Measurements from ENCODE around the gene KRTAP12-1. TPM values are rescaled to one million over a fixed set of nuclear protein-coding genes. Genes with fewer than 3 reads are reported as not detected.

Gene KRTAP12-1
- total RNA-seq, 1 donor: not detected

DNA sequence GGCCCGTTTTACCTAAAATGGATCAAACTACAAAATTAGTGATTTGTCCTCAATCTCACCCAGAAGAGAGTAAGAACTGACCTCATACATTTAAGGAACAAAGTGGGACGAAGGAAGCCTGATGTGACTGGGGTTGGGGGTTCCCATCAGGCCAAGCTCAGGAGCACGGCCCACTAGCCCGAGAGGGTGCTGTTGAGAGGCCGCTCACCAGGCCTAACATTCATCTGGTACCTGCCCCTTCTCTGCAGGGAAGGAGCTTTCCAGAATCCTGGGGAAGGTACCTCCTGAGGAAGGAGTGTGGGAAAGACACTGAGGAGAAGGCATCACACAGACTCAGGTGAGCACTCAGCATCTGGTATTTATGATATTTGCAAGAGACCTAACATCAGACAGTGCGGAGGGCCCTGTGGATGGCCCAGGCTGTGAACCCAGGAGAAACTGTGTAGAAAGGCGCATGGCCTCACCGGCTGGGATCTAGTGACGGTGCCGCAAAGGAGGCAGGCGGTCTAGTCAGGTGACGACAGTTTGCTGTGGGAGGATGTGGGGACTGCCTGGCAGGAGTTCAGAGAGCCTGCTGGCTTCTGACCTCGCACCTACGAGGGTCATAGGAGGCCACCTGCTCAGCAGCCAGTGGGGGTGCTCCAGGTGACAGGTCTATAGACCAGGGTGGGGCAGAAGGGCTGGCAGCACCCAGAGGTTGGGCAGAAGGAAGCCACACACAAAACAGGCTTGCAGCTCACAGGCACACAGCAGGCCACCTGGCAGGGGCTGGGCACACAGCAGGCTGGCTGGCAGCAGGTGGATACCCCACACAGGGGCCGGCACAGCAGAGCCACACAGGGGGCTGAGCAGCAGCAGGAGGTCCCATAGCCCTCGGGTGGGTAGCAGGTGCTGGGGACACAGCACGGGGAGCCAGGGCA lies 28.0 kb downstream of the KRTAP12-1 start:
- Histone ChIP-seq H3K4me2 (ENCODE audit: insufficient read depth, low read length) (no peak overlapping the region), H3K4me3 (ENCODE audit: insufficient read depth, low read length) (no peak overlapping the region), H3K36me3 (ENCODE audit: insufficient read depth, low read length) (no peaks in the 10 kb centered on the region), H3K79me2 (ENCODE audit: insufficient read depth, low read length) (no peaks in the 10 kb centered on the region), H3K27ac (ENCODE audit: low read depth, low read length) (no peak overlapping the region), H4K20me1 (ENCODE audit: insufficient read depth, low read length) (no peaks in the 10 kb centered on the region), H2AFZ (ENCODE audit: low read length) (no peak overlapping the region), H3K9me3 (ENCODE audit: low read depth, low read length) (no peaks in the 10 kb centered on the region), H3K4me1 (ENCODE audit: insufficient read depth, low read length) (no peaks in the 10 kb centered on the region), H3K27me3 (ENCODE audit: insufficient read depth, low read length) (no peaks in the 10 kb centered on the region)
- TF ChIP-seq, protein P1, sequence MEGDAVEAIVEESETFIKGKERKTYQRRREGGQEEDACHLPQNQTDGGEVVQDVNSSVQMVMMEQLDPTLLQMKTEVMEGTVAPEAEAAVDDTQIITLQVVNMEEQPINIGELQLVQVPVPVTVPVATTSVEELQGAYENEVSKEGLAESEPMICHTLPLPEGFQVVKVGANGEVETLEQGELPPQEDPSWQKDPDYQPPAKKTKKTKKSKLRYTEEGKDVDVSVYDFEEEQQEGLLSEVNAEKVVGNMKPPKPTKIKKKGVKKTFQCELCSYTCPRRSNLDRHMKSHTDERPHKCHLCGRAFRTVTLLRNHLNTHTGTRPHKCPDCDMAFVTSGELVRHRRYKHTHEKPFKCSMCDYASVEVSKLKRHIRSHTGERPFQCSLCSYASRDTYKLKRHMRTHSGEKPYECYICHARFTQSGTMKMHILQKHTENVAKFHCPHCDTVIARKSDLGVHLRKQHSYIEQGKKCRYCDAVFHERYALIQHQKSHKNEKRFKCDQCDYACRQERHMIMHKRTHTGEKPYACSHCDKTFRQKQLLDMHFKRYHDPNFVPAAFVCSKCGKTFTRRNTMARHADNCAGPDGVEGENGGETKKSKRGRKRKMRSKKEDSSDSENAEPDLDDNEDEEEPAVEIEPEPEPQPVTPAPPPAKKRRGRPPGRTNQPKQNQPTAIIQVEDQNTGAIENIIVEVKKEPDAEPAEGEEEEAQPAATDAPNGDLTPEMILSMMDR (IDR thresholded peaks at IDR 0.05; ENCODE audit: extremely low read depth, low read depth, low read length): no peak
- DNase-seq (ENCODE audit: insufficient read length, low spot score, missing footprints): peak; percentile 55

DNA sequence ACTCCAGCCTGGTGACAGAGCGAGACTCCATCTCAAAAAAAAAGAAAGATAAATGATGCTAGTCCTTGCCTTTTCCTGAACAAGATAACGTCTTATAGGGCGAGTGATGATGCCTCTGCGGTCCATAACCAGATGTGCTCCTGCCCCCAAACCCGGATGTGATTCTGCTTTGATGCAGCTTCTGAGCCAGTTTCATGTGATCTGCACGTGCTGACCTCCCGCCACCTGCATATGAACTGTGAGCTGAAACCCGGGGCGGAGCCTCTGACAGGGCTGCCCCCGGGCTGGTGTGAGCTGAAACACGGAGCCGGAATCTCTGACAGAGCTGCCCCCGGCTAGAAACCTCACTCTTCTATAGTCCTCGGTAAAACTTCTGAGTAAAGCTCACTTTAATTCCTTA lies 28.8 kb downstream of the KRTAP12-1 start:
- no peak overlapping the region for H3K4me3 ChIP-seq (ENCODE audit: insufficient read depth, low read length)
- no peaks in the 10 kb centered on the region for H3K27me3 ChIP-seq (ENCODE audit: insufficient read depth, low read length)
- no peaks in the 10 kb centered on the region for H3K36me3 ChIP-seq (ENCODE audit: insufficient read depth, low read length)
- no peak overlapping the region for H3K4me2 ChIP-seq (ENCODE audit: insufficient read depth, low read length)
- no peak overlapping the region for H3K27ac ChIP-seq (ENCODE audit: low read depth, low read length)
- no peaks in the 10 kb centered on the region for H3K9me3 ChIP-seq (ENCODE audit: low read depth, low read length)
- TF ChIP-seq, protein P1 (IDR thresholded peaks at IDR 0.05; ENCODE audit: extremely low read depth, low read depth, low read length): no peak
- no peak overlapping the region for H2AFZ ChIP-seq (ENCODE audit: low read length)
- no peaks in the 10 kb centered on the region for H3K79me2 ChIP-seq (ENCODE audit: insufficient read depth, low read length)
- DNase-seq (ENCODE audit: insufficient read length, low spot score, missing footprints): peak; percentile 44
- H4K20me1 ChIP-seq (ENCODE audit: insufficient read depth, low read length): no peaks in the 10 kb centered on the region
- H3K4me1 ChIP-seq (ENCODE audit: insufficient read depth, low read length): no peaks in the 10 kb centered on the region

DNA sequence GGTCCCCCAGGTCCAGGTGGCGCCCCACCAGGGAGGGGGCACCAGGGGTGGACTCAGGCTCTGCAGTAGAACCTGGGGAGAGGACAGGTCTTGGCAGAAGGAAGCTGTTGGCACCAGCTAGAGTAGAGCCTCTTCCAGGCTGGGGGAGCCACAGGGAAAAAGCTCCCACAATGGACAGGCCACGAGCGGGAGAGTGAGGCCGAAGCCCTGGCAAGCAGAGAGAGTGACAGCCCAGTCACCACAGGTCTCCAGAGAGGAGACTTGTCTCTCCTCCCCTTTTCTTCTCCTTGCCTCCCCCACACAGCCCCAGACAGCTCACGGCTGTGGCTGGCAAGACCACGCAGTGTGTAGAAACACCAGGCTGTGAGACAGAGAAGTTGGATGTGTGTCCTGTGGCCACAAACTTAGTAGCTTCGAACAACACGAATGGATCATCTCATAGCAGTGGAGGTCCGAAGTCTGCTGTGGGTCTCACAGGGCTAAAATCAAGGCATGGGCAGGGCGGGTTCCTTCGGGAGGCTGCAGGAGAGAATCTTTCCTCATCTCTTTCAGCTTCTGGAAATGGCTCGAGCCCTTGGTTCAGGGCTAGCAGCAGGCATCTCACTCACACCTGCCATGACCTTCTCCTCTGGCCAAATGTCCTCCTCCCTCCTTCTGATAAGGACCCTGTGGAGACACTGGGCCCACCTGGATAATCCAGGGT lies 30.8 kb downstream of the KRTAP12-1 start:
- no peaks in the 10 kb centered on the region for H3K79me2 ChIP-seq (ENCODE audit: insufficient read depth, low read length)
- no peaks in the 10 kb centered on the region for H3K4me1 ChIP-seq (ENCODE audit: insufficient read depth, low read length)
- no peak overlapping the region for H3K27ac ChIP-seq (ENCODE audit: low read depth, low read length)
- H3K9me3 ChIP-seq (ENCODE audit: low read depth, low read length): no peaks in the 10 kb centered on the region
- H3K4me3 ChIP-seq (ENCODE audit: insufficient read depth, low read length): no peak overlapping the region
- no peaks in the 10 kb centered on the region for H3K36me3 ChIP-seq (ENCODE audit: insufficient read depth, low read length)
- no peak overlapping the region for H3K4me2 ChIP-seq (ENCODE audit: insufficient read depth, low read length)
- DNase-seq (ENCODE audit: insufficient read length, low spot score, missing footprints): peak; percentile 50
- TF ChIP-seq, protein P1 (IDR thresholded peaks at IDR 0.05; ENCODE audit: extremely low read depth, low read depth, low read length): no peak
- no peaks in the 10 kb centered on the region for H4K20me1 ChIP-seq (ENCODE audit: insufficient read depth, low read length)
- H2AFZ ChIP-seq (ENCODE audit: low read length): no peak overlapping the region
- peaks cover 3% of the 10 kb centered on the region for H3K27me3 ChIP-seq (ENCODE audit: insufficient read depth, low read length)
